Stimulated activated CD8-positive, alpha-beta memory T cell treated with anti-CD3 and anti-CD28 coated beads, Interleukin-7, amount 100 ng/mL, for 4 hours (primary cell): ENCODE data around the gene VIM.

ENCODE experiments used
- DNase-seq, 2 donors: peaks; one replicate each; pipeline ENCODE4 v3.0.0-alpha.2; 2020; ENCODE audit warnings: low read depth in 2 of 2

The VIM gene

DNA sequence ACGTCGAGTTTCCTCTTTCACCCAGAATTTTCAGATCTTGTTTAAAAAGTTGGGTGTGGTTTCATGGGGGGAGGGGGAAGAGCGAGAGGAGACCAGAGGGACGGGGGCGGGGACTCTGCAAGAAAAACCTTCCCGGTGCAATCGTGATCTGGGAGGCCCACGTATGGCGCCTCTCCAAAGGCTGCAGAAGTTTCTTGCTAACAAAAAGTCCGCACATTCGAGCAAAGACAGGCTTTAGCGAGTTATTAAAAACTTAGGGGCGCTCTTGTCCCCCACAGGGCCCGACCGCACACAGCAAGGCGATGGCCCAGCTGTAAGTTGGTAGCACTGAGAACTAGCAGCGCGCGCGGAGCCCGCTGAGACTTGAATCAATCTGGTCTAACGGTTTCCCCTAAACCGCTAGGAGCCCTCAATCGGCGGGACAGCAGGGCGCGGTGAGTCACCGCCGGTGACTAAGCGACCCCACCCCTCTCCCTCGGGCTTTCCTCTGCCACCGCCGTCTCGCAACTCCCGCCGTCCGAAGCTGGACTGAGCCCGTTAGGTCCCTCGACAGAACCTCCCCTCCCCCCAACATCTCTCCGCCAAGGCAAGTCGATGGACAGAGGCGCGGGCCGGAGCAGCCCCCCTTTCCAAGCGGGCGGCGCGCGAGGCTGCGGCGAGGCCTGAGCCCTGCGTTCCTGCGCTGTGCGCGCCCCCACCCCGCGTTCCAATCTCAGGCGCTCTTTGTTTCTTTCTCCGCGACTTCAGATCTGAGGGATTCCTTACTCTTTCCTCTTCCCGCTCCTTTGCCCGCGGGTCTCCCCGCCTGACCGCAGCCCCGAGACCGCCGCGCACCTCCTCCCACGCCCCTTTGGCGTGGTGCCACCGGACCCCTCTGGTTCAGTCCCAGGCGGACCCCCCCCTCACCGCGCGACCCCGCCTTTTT, at the start of gene VIM:
Gene VIM (plus strand): TSS at position 151 of the 925 bp plus-strand sequence. CDS start 1,182 bp downstream, outside the sequence.
- peak; percentile 84 to 87 for DNase-seq

DNA sequence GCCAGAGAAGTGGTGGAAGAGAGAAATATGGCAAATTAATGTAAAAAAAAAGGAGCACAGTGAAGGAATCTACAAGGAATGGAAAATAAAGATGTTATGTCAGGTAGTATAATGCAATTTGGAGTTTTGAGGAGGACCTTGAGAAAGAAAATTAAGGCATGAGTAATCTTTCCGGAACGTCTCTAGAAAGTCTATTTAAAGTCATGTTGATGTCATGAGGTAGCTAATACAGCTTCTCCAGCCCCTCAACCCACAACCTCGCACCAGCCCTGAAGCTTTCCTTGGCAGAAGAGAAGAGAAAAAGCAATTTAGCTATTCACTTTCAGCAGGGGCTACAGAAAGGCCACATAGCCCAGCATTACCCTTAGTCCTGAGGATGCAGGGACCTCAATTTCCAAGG, 49.0 kb upstream of the VIM start:
- DNase-seq, result no peak

DNA sequence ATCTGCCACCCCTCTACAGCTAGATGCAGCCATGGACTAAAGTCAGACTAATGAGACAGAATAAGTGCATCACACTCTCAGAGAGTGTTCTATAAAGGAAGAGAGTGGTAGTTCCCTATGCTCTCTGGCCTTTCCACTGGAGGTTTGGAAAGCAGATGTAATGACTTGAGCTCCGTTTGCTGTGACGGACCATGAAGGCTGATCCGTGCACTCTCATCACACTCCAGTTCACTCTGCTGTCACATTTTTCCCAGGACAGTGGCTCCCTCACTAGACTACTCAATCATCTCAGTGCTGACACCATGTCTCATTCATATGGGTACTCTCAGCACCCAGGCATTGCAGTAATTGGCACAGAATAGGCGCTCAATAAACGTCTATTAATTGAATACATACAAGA, 46.9 kb upstream of the VIM start:
- DNase-seq, result no peak

DNA sequence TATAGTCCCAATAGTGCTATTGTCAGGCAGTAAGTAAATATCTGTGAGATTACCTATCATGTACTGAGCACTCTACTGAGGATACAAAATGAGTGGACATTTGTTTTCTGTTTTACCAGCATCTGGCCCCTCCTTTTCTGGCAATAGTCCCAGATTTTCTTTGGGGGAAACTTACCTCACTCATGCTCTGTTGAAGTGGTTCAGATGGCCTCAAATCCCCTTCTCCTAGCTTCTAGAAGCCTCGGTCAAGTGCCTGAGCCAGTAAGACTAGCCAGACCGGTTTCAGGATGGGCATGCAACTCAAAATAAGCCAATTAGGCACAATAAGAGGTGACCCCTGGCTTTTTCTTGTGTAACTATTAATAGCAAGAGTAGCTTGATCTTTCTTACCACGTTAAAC, 46.3 kb upstream of the VIM start:
- no peak for DNase-seq

DNA sequence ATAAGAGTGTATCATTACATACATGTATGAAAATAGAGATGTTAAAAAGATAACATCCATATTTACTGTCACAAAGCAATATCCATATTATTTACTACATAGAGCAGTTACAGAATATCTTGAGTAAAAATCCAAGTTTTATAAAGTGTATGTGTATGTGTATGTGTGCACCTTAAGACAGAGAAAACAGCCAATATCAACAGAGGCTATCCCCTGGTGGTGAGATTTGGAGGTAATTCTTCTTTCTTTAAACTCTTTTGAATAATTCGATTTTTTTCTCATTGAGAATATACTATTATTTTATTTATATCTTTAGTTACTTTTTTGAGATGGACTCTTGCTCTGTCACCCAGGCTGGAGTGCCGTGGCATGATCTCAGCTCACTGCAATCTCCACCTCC, 44.9 kb upstream of the VIM start:
- no peak for DNase-seq

DNA sequence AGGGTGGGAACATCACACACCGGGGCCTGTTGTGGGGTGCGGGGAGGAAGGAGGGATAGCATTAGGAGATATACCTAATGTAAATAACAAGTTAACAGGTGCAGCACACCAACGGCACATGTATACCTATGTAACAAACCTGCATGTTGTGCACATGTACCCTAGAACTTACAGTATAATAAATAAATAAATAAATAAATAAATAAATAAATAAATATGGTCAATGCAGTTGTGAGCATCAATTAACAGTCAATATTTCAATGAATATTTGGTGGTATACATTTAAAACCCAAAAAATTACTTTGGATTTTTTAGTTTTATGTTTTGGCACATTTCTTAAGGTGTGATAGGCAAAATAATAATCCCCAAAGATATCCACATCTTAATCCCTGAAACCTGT, 42.2 kb upstream of the VIM start:
- DNase-seq, result no peak

DNA sequence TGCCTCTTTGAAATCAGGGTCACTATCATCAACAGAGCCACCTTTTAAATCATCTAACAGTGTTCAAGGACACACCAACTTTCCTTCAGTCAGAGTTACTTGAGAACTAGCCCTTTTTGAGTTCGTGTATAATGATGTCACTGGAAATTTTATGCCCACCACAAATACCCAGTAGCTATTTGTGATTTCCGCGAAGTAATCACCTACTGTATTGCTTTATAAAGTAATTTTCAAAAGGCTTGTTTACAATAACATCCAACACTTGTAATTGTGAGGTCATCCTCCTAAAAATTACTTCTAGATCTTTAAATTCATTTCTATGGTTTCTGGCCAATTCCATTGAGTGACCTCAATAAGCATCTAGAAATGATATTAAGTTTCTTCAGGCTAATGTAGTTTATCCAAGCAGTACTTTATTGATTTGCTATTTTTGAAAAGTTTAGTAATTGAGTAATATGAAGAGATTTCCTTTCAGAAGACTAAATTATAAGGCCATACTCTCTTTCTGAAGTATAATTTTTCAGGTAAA, 39.3 kb upstream of the VIM start:
- DNase-seq, result no peak

DNA sequence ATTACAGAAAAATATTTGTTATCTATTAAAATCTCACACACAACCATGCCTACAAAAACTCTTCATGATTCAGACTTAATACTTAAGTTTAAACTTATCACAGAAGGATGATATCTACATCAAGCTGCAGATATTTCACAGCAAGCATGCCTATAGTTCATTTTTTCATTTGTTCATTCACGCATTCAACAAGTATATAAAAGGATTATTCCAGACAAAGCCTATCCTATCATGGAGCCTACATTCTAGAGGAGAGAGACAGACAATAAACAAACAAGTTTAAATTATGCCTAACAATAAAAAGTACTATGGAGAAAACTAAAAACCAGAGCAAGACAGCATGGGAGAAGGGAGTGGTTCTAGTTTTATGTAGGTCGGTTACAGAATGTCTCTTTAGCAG, 37.4 kb upstream of the VIM start:
- no peak for DNase-seq

DNA sequence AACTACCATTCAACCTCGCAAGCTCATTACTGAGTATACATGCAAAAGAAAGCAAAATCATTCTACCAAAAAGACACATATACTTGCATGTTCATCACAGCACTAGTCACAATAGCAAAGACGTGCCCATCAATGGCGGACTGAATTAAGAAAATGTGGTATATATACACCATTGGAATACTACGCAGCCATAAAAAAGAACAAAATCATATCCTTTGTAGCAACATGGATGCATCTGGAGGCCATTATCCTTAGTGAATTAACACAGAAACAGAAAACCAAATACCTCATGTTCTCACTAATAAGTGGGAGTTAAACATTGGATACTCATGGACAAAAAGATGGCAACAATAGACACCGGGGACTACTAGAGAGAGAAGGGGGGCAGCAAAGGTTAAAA, 33.0 kb upstream of the VIM start:
- DNase-seq, result no peak

DNA sequence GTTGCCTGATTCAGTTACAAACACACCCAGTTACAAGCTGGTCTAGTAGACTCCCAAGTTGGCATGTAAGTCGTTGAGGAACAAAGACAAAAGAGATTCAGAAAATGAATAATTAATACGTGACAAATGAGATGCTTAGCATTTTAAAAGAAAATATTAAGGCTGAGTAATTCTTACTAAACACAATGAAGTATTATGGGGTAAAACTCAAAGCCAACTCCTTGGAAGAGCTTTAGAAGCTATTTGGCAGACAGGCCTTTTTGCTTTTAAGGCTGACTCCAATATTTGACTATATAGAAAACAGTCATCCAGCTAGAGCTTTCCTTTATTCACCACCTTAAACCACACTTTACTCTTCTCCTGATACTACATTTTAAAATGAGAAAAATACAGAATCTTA, 32.0 kb upstream of the VIM start:
- no peak for DNase-seq

DNA sequence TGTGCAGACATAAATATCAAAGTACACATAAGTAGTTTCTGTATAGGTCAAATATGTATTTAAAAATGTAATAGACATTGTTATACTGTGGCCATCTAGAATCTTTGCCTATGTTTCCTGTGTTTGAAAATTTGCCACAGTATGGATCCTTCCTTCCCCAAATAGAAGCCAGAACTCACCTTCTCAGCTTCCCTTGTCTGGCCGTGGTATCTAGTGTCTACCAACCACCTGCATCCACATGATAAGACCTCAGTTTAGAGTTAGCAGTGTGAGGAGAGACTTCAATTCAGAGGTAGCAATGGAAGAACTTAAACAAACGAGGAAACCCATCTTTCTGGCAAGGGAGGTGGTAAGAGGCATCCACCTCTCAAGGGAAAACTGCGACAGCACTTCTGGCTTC, 31.5 kb upstream of the VIM start:
- DNase-seq, result no peak

DNA sequence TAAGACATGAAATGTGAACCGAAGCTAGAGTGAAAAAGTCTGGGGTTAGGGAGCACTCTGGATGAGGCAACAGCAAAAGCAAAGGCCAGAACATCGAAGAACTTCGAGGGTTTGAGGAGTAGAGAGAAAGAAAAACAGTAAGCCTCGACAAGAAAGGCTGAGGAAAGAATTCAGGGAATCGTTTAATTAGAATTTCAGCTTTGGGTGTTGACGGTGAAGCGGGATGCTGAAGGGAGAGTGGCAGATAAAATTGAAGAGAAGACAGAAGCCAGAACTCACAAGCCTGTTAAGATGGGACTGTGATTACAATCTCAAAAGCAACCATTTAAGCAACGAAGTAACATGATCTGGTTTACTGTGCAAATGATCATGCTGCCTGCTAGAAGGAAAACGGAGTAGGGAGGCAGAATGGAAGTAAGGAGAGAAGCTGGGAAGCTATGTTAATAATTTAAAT, 28.7 kb upstream of the VIM start:
- DNase-seq, result no peak

DNA sequence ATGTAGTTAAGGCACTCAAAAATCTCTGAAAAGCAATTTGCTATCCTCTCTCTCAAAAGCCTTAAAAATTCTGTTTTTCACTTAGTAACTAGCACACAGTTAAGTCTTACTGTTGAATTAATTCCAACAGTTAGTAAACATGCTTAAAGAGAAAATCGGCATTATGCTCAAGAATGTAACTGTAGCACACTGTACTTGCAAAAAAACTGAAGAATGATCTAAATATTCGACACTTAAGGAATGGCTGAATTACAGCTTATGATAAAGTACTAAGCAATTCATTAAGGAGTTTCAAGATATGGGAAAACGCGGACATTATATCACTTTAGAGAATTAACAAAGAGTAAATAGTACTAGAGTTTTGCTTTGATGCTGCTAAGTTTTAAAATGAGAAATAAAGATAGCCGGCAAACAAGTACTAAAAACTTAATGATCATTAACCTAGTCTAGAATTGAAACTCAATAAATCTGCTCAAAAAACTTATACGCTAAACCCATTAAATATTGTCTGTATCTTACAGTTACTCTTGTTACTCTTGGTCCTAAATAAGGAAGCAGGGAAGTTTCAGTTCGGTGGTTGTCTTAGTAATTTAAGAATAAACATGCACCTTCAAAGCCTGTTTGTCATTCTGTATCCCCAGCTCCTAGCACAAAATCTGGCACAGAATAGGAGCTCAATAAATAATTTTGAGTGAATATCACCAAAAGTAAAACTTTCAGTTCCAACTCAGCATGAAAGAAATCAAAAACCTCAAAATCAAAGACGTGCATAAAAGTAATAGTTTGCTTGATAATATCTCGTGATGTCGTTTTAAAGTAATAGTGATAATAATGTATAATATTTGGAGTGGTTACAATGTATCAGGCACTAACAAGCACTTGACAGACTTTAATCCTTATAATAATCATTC, 27.8 kb upstream of the VIM start:
- no peak for DNase-seq

DNA sequence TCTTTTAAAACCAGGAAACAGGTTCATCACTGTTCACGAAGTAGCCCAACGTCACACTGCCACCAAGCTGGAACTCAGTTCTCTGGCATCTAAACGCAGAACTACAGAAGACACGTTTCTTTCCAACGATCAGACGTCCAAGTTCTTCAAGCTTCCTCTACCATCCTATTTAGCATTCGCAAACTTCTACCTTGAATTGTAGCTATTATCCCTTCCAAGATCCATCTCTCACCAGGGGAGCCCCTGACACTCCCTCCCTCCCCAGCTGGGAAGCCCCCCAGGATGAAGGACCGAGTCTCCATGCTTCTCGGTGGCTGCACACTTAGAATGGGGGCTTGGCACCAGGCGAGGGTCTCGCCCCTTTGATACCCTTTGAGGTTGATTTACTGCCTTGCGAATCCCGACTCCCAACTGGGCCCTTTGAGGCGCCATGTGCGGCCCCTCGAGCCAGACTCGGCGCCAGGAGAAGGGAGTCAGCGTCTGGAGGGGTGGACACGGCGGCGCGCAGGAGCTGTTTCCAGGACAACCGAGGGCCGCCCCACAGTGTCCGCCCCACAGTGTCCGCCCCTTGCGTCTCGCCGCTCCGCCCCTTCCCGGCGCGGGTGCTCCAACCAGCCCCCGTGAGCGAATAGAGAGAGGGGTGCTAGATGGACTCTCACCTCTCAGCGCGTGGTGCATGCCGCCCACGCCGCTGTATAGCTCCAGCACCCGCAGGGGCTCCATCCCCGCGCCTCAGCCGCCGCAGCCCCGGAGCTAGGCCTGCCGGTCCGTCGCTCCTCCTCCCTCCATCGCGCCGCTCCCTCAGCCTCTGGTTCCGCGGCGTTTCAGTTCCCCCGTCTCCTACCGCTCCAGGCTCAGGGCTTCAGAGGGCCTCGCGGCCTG, 26.9 kb upstream of the VIM start, which contains the start of gene TRDMT1:
Gene TRDMT1 (minus strand): TSS at position 761 of the 882 bp plus-strand sequence. CDS start 38 bp downstream, at position 723.
- DNase-seq, result peak; percentile 62 to 77

DNA sequence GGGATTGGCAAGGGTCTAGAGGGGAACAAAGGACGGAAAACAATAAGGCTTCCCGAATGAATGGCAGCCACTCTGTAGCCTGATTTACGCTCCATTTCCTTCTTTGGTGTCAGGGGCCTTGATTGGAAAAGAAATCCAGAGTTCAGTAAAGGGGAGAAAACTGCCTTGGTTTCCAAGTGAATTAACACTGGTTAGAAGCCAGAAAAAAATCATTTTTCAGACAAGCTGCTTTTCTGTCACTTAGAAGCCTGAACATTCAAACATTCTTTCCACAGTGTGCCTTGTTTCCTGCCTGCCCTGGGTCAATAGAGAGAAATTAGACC, 26.3 kb upstream of the VIM start:
- DNase-seq, result no peak

DNA sequence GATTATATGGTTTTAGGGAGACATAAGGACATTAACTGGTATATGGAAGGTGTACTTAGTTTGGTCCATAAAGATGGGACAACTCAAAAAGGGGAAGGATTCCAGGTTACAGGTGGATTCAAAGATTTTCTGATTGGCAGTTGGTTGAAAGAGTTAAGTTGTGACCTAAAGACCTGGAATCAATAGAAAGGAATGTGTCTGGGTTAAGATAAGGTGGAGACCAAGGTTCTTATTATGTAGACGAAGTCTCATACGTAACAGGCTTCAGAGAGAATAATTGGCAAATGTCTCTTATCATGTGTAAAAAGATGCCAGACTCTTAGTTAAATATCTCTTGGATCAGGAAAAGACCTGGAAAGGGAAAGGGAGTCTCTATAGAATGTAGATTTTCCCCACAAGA, 25.5 kb upstream of the VIM start:
- no peak for DNase-seq

DNA sequence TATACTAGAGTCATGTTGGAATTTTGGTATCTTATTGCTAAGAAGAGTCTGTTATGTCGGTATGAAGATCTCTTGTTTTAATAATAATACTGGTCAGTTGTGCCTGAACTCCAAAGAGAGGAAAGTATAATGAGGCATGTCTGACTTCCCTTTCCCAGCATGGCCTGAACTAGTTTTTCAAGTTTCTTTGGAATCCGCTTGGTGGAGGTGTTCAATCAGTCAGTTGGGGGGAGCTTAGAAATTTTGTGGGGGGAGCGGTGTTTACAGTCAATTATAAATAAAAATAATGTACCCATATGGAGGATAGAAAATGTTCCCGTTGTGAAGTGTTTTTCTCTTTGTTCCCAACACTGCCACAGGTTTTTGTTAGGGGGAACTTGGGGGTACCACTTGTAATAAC, 25.0 kb upstream of the VIM start:
- no peak for DNase-seq

DNA sequence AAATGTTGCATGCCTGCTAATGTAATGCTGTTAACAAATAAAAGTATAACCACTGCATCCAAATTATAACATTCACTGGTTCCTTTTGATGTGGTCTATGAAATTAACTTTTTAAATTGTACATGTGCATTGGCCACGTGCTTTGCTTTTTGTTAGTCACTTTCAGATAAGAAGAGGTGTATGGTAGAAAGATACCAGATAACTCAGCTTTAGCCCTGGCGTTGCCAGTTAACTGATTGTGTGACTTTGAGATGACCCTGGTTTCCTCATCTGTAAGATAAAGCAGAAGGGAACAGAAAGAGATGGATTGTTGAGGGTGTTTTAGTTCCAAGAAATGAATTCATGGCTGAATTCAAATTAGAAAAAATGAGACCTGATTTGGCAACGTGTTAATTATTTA, 24.6 kb upstream of the VIM start:
- no peak for DNase-seq

DNA sequence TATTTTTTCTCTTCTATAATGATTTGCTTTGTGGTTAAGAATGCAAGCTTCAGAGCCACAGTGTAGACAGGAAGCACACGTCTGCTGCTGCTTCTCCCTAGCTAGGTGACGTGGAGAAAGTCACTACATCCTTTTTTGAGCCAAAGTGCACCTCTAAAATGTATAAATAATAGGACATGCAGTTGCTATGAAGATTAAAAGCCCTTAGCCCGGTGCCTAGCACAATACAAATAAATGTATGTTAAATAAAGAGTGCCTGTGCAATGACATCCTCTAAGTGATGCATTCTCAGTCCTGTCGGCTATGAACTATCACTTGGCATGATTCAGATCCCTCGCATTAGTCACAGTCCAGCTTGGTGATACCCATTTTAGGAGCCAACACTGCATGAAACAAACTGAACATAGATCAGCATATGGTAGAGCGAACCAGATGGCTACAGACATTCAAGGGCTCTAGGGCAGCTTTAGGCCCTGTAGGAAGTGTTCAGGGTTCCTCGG, 21.8 kb upstream of the VIM start:
- DNase-seq, result peak in 1 of 2 donors; percentile 17

DNA sequence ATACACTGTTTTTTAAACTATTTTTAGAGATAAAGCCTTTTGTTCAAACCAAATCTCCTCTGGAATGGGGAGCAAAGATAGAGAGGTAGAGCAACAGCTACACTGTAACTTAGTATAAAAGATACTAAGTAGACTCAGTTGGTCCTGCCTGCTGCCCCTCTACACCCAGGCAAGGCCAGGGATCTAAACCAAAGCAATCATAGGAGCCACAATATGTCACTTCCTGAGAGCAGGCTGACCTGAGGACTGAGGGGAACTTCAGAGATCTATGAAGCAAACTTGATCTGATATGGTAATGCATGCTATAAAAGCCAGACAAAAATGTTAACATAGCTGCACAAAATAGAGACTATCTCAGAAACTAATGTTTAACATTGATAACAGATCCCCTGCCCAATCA, 19.6 kb upstream of the VIM start:
- DNase-seq, result no peak

DNA sequence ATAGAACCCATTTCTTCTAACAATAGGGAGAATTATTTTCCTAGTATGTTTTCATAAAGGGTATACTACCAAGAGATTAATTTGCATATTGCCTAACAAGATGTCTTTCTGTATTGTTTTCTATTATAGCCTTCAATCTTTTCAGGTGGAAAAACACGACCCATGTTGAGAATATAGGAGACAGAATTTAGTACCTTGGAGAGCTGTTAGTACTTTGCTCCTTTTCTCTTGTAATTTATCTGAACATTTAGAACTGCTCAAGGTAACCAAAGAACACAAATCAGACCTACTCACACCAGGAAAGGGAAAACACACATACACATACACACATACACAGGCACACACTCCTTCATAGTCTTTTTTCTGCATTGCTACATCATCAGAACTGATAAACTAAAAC, 18.7 kb upstream of the VIM start:
- no peak for DNase-seq
